Neural cell (in vitro differentiated cells): ENCODE results near the gene AFAP1L1. TPM values are rescaled to one million over a fixed set of nuclear protein-coding genes. Genes with fewer than 3 reads are reported as not detected.

Source experiments
- H2AFZ ChIP-seq: fragments of 200-600, 300-800 bp; sonication (generic), shearing (Covaris generic); 2 replicates; pipeline ENCODE4 v1.6.0; 2014; ENCODE audit warnings: low read depth, mild to moderate bottlenecking, antibody characterized with exemption, low read length, moderate library complexity
- H3F3A ChIP-seq: fragments of 200-600 bp; shearing (Covaris generic); 2 replicates; pipeline ENCODE4 v1.6.1; 2016; ENCODE audit warnings: mild to moderate bottlenecking, moderate library complexity, mixed read lengths, antibody characterized with exemption, low read length; ENCODE audit not compliant: insufficient read depth, poor library complexity, severe bottlenecking
- H3K27ac ChIP-seq: fragments of 200-600, 300-800 bp; sonication (generic), shearing (Covaris generic); 2 replicates; pipeline ENCODE4 v1.5.1; 2014; ENCODE audit warnings: mild to moderate bottlenecking, low read length, moderate library complexity
- H3K27me3 ChIP-seq: fragments of 300-800, 200-600 bp; sonication (generic), shearing (Covaris generic); 2 replicates; pipeline ENCODE4 v1.6.0; 2014; ENCODE audit warnings: mild to moderate bottlenecking, low read depth, low read length, moderate library complexity; ENCODE audit not compliant: insufficient read depth
- H3K36me3 ChIP-seq: fragments of 300-800, 200-600 bp; sonication (generic), shearing (Covaris generic); 2 replicates; pipeline ENCODE4 v1.5.1; 2014; ENCODE audit warnings: mild to moderate bottlenecking, antibody characterized with exemption, low read length, moderate library complexity; ENCODE audit not compliant: insufficient read depth
- H3K4me2 ChIP-seq: fragments of 300-800, 200-600 bp; sonication (generic), shearing (Covaris generic); 2 replicates; pipeline ENCODE4 v1.6.0; 2014; ENCODE audit warnings: mild to moderate bottlenecking, low read length
- H3K4me3 ChIP-seq: fragments of 300-800, 200-600 bp; sonication (generic), shearing (Covaris generic); 2 replicates; pipeline ENCODE4 v1.5.1; 2014; ENCODE audit warnings: mild to moderate bottlenecking, low read length, moderate library complexity
- H3K79me2 ChIP-seq: fragments of 200-600 bp; shearing (Covaris generic); replicated peaks from 2 replicates; pipeline ENCODE4 v1.6.0; 2014; ENCODE audit warnings: mild to moderate bottlenecking, low read length, moderate library complexity; ENCODE audit not compliant: insufficient read depth
- H3K9ac ChIP-seq: fragments of 300-800, 200-600 bp; sonication (generic), shearing (Covaris generic); 2 replicates; pipeline ENCODE4 v1.6.1; 2016; ENCODE audit warnings: mild to moderate bottlenecking, low read length, mixed read lengths
- H3K9me2 ChIP-seq: fragments of 200-600 bp; shearing (Covaris generic); 2 replicates; pipeline ENCODE4 v1.6.1; 2016; ENCODE audit warnings: mild to moderate bottlenecking, low read length, mixed read lengths; ENCODE audit not compliant: insufficient read depth
- H3K9me3 ChIP-seq: fragments of 200-600, 300-800 bp; sonication (generic), shearing (Covaris generic); 2 replicates; pipeline ENCODE4 v1.6.1; 2016; ENCODE audit warnings: mild to moderate bottlenecking, mixed run types, low read length, moderate library complexity, mixed read lengths
- H4K20me1 ChIP-seq: fragments of 200-600 bp; shearing (Covaris generic); 2 replicates; pipeline ENCODE4 v1.6.1; 2016; ENCODE audit warnings: mild to moderate bottlenecking, mixed run types; ENCODE audit not compliant: insufficient read depth
- CTCF ChIP-seq: fragments of 450-650 bp; IDR thresholded peaks from 2 replicates; pipeline ENCODE4 v1.5.1; 2014; ENCODE audit warnings: antibody characterized with exemption, mild to moderate bottlenecking, moderate library complexity; ENCODE audit not compliant: poor library complexity, severe bottlenecking
- EP300 ChIP-seq: fragments of 450-650 bp; conservative IDR thresholded peaks from 2 replicates; pipeline ENCODE4 v1.6.1; 2014; ENCODE audit warnings: antibody characterized with exemption, mild to moderate bottlenecking, moderate library complexity; ENCODE audit not compliant: poor library complexity, severe bottlenecking
- EZH2 ChIP-seq: fragments of 200-600, 300-800 bp; shearing (Covaris generic), sonication (generic); IDR thresholded peaks from 2 replicates; pipeline ENCODE4 v1.6.1; 2014; ENCODE audit warnings: antibody characterized with exemption, low read length, borderline replicate concordance, mild to moderate bottlenecking; ENCODE audit not compliant: insufficient read depth, poor library complexity, severe bottlenecking
- MXI1 ChIP-seq: fragments of 450-650 bp; conservative IDR thresholded peaks from 2 replicates; pipeline ENCODE4 v1.6.1; 2014; ENCODE audit warnings: antibody characterized with exemption, mild to moderate bottlenecking; ENCODE audit not compliant: poor library complexity, severe bottlenecking
- POLR2AphosphoS5 ChIP-seq: IDR thresholded peaks from 2 replicates; pipeline ENCODE4 v1.6.1; 2012
- RAD21 ChIP-seq: fragments of 450-650 bp; conservative IDR thresholded peaks from 2 replicates; pipeline ENCODE4 v1.6.1; 2014; ENCODE audit warnings: antibody characterized with exemption, mild to moderate bottlenecking, moderate library complexity
- REST ChIP-seq: IDR thresholded peaks from 2 replicates; pipeline ENCODE4 v1.6.1; 2012; ENCODE audit warnings: borderline replicate concordance
- SMC3 ChIP-seq: fragments of 450-650 bp; conservative IDR thresholded peaks from 2 replicates; pipeline ENCODE4 v1.6.1; 2014; ENCODE audit warnings: antibody characterized with exemption, mild to moderate bottlenecking, moderate library complexity; ENCODE audit not compliant: poor library complexity
- TAF1 ChIP-seq: IDR thresholded peaks from 2 replicates; pipeline ENCODE4 v1.6.1; 2012; ENCODE audit warnings: low read depth
- polyA plus RNA-seq: library from polyadenylated mRNA; depleted of rRNA; stranded (reverse); fragments of >200 nt; gene quantifications from 2 replicates; pipeline ENCODE4 v1.2.3, GENCODE V29; 2014

AFAP1L1 gene
- polyA plus RNA-seq, 1 donor from 2014 or later, result not detected

DNA sequence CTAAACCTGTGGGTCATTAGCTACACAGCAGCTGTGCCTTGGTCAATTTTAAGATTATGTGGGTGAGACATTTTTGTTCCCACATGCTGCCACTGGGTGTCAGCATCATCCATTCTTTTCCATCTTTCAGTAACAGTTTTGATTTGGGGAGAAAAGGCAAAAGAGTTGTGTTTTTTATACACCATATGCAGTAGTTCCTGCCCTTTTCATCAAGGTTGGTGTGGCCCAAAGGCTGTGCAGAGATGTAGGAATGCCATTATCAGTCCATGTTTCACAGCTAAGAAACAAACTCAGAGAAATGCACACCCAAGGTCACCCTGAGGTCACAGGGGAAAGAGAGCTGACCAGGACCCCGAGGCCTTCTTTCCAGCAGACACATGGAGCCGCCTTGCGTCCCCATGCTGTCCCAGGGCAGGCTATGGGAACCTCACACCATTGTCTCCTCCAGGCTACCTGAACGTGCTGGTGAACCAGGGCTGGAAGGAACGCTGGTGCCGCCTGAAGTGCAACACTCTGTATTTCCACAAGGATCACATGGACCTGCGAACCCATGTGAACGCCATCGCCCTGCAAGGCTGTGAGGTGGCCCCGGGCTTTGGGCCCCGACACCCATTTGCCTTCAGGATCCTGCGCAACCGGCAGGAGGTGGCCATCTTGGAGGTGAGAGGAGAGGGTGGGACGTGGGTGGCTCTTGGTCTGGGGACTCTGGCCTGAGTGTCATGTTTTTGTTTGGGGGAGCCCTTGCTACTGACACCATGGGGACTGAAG, 45.8 kb downstream of the AFAP1L1 start:
- H3K36me3 ChIP-seq, result no peaks in the 10 kb centered on the region
- no peaks in the 10 kb centered on the region for H4K20me1 ChIP-seq
- TF ChIP-seq SMC3, result peak; percentile 87
- no peak for TF ChIP-seq MXI1
- TF ChIP-seq POLR2AphosphoS5, result no peak
- no peak for TF ChIP-seq EP300
- peak; percentile 83 for TF ChIP-seq RAD21
- no peak for TF ChIP-seq TAF1
- TF ChIP-seq REST, result no peak
- peak; percentile 87 for TF ChIP-seq CTCF
- no peak for TF ChIP-seq EZH2
- H3K4me2 ChIP-seq, result no peak overlapping the region
- no peaks in the 10 kb centered on the region for H3K9me2 ChIP-seq
- no peak overlapping the region for H3K9ac ChIP-seq
- no peaks in the 10 kb centered on the region for H3K9me3 ChIP-seq
- no peak overlapping the region for H3K27ac ChIP-seq
- H2AFZ ChIP-seq, result no peak overlapping the region
- H3K27me3 ChIP-seq, result no peaks in the 10 kb centered on the region
- no peaks in the 10 kb centered on the region for H3F3A ChIP-seq
- H3K4me3 ChIP-seq, result no peak overlapping the region
- no peaks in the 10 kb centered on the region for H3K79me2 ChIP-seq

GRCh38 chr5:149319174-149319573, 47.5 kb downstream of the AFAP1L1 start:
- Histone ChIP-seq H2AFZ (no peak overlapping the region), H3K36me3 (no peaks in the 10 kb centered on the region), H3F3A (no peaks in the 10 kb centered on the region), H3K27me3 (no peaks in the 10 kb centered on the region), H3K79me2 (no peaks in the 10 kb centered on the region), H3K9me3 (no peaks in the 10 kb centered on the region), H3K4me3 (no peak overlapping the region), H3K27ac (no peak overlapping the region), H3K4me2 (no peak overlapping the region), H3K9ac (no peak overlapping the region), H4K20me1 (no peaks in the 10 kb centered on the region), H3K9me2 (no peaks in the 10 kb centered on the region)
- TF ChIP-seq EP300, result no peak
- TF ChIP-seq CTCF, result no peak
- no peak for TF ChIP-seq RAD21
- TF ChIP-seq POLR2AphosphoS5, result no peak
- TF ChIP-seq SMC3, result no peak
- TF ChIP-seq REST, result no peak
- TF ChIP-seq EZH2, result no peak
- TF ChIP-seq MXI1, result no peak
- no peak for TF ChIP-seq TAF1
